Right lobe of liver (tissue), 6 donors: ENCODE data around the gene RFX6. TPM values are rescaled to one million over a fixed set of nuclear protein-coding genes. Genes with fewer than 3 reads are reported as not detected.

Source experiments
- ATAC-seq, 4 donors: fragments of 200-7000 bp; cut with Tn5 transposase; one replicate each; pipeline ENCODE4 v1.9.1; 2020; ENCODE audit warnings: mild to moderate bottlenecking in 4 of 4, moderate library complexity in 4 of 4
- DNase-seq, 3 donors: peaks; one replicate each; pipeline ENCODE4 v3.0.0-alpha.2; 2020
- H3K27ac ChIP-seq, 3 donors: fragments of 200-600 bp; one replicate each; pipeline ENCODE4 v1.8.0; 2022
- H3K27me3 ChIP-seq, 2 donors: fragments of 200-600 bp; one replicate each; pipeline ENCODE4 v1.8.0; 2022
- H3K36me3 ChIP-seq, 4 donors: fragments of 200-600 bp; sonication (generic) in 1 of 4; one replicate each; pipeline versions ENCODE4 v1.5.1 to v1.8.0; 2017 to 2022; ENCODE audit warnings: control low read depth in 1 of 4
- H3K4me1 ChIP-seq, 4 donors: fragments of 200-600 bp; sonication (generic) in 1 of 4; one replicate each; pipeline versions ENCODE4 v1.5.1 to v1.8.0; 2017 to 2022; ENCODE audit warnings: control low read depth in 1 of 4
- H3K4me3 ChIP-seq, 3 donors: fragments of 200-600 bp; one replicate each; pipeline ENCODE4 v1.8.0; 2022
- H3K9me3 ChIP-seq, 4 donors: fragments of 200-600 bp; sonication (generic) in 1 of 4; one replicate each; pipeline versions ENCODE4 v1.5.1 to v1.8.0; 2017 to 2022; ENCODE audit warnings: control low read depth in 1 of 4
- POLR2A ChIP-seq: fragments of 450-650 bp; IDR thresholded peaks from one replicate; pipeline ENCODE4 v1.6.1; 2017; ENCODE audit warnings: antibody characterized with exemption, mild to moderate bottlenecking
- WGBS: methylation state at CpG from one replicate; pipeline ENCODE4 v1.1.6; 2018; ENCODE audit warnings: low coverage, low lambda C conversion rate; ENCODE audit not compliant: insufficient coverage; ENCODE audit errors: missing lambda C conversion rate; 5-methylcytosine and 5-hydroxymethylcytosine counted together
- intact Hi-C, 2 donors: fragments of 100-400 bp; cut with DNase I; formaldehyde crosslinking; loops; one replicate each; pipeline versions ENCODE4 v1.11.2 to v1.14.1; 2022
- total RNA-seq, 6 experiments: library from RNA; depleted of rRNA in 2 of 6; stranded (reverse); fragments of >200 nt in 2 of 6; fragmentation: NEBNext Ultra II Directional in 3 of 6; extraction: Animal tissue kit (Norgen Biotek cat#: 25700) in 3 of 6; gene quantifications; one replicate each; pipeline versions ENCODE4 v1.1.0 to v1.2.4, GENCODE V29; 2016 to 2023
- TF ChIP-seq, protein P1 (sequence below), 4 donors: fragments of 200-600 bp in 3 of 4; fragments of 450-650 bp in 1 of 4; IDR thresholded peaks; one replicate each; pipeline versions ENCODE4 v1.5.1 to v1.8.0; 2016 to 2022; ENCODE audit warnings: antibody characterized with exemption in 4 of 4, mild to moderate bottlenecking in 2 of 4
- donor health status: DM: no; HTN: yes; CAD: no.
- donor health status: DM: no; HTN: no; CAD: no.
- donor health status: DM: no; HTN: no; CAD: no.
- donor health status: DM: no; HTN: yes; CAD: no.
- donor health status: DM: no; HTN: yes; CAD: no.

Gene RFX6
- total RNA-seq, 6 experiments from 2014 or later, result not detected

DNA sequence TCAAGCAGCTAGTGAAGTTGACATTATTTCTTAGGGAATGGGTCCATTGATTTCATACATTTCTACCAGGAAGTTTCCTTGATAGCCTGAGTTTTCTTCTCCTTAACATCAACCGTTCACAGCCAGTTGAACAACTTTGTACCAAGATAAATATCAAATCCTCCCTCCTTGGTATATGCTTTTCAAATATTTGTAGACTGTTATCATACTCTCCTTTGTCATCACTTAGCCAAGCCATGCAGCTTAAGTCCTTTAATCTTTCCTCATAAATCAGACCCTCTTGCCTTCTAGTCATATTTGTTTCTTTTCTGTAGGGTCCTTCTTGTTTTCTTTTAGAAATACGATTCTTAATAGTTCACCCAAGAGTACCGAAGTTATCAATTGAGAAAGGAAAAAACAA, 25.6 kb downstream of the RFX6 start:
- Histone ChIP-seq H3K4me1 (no peaks in the 10 kb centered on the region), H3K36me3 (no peaks in the 10 kb centered on the region), H3K4me3 (no peak overlapping the region), H3K27ac (no peak overlapping the region), H3K27me3 (no peaks in the 10 kb centered on the region), H3K9me3 (no peaks in the 10 kb centered on the region)
- no peak for ATAC-seq
- no peak for DNase-seq
- WGBS, result 55% methylated on average over 3 of the region's 3 CpGs
- intact Hi-C loops, result no loop called here
- TF ChIP-seq POLR2A, result no peak
- TF ChIP-seq, protein P1, sequence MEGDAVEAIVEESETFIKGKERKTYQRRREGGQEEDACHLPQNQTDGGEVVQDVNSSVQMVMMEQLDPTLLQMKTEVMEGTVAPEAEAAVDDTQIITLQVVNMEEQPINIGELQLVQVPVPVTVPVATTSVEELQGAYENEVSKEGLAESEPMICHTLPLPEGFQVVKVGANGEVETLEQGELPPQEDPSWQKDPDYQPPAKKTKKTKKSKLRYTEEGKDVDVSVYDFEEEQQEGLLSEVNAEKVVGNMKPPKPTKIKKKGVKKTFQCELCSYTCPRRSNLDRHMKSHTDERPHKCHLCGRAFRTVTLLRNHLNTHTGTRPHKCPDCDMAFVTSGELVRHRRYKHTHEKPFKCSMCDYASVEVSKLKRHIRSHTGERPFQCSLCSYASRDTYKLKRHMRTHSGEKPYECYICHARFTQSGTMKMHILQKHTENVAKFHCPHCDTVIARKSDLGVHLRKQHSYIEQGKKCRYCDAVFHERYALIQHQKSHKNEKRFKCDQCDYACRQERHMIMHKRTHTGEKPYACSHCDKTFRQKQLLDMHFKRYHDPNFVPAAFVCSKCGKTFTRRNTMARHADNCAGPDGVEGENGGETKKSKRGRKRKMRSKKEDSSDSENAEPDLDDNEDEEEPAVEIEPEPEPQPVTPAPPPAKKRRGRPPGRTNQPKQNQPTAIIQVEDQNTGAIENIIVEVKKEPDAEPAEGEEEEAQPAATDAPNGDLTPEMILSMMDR (IDR thresholded peaks at IDR 0.05), result no peak

DNA sequence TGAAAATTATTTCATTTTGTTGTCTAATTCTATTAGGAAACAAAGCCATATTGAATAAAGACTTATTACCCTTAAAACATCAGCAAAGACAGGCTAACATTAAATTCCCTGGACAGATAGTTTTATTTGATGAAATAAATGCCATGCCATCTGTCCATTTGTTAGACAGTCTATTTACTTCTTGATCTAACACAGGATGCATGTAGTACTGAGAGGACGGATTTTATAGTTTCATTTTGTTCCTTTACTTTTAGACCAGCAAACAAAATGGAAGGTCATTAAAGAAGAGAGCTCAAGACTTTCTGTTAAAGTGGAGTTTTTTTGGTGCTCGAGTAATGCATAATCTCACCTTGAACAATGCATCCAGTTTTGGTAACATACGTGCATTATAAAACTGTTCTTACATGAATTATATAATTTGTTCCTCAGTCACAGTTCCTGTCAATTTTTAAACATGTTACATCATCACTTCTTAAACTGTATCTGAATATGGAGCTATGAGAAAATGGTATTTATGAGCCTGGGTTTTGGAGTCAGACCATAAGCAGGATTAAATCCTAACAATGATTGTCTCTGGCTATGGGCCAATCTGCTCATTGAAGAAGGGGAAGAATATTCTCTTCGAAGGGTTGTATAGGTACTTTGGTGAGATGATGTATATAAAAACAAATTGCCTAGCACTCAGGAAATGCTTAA, 46.0 kb downstream of the RFX6 start:
- DNase-seq (no peak), ATAC-seq (no peak)
- Histone ChIP-seq H3K27ac (no peak overlapping the region), H3K4me3 (no peak overlapping the region), H3K27me3 (no peaks in the 10 kb centered on the region), H3K4me1 (peaks cover 0 to 16% (median 3%) of the 10 kb centered on the region in 4 donors), H3K36me3 (no peaks in the 10 kb centered on the region), H3K9me3 (no peaks in the 10 kb centered on the region)
- intact Hi-C loops, result no loop called here
- TF ChIP-seq, protein P1 (IDR thresholded peaks at IDR 0.05), result no peak
- no peak for TF ChIP-seq POLR2A
- 64% methylated on average over 4 of the region's 4 CpGs for WGBS

DNA sequence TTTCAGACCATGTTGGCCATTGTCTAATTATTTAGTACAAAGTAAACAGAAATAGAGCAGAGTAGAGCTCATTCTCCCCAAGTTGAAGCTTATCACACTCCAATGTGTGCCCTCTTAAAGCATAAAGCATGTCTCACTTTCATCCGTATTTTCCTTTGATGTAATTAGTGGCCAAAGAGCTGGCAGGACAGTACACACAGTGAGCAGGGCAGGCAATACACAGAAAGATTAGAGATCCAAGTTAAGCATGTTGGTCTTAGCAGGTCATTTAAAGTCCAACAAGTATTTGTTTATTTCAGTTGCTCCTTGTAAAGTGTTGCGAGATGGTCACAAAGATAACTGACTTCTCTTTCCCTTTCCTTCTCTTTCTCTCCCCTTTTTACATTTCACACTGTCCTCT, 47.2 kb downstream of the RFX6 start:
- no peak overlapping the region for H3K27ac ChIP-seq
- intact Hi-C loops, result no loop called here
- no peaks in the 10 kb centered on the region for H3K27me3 ChIP-seq
- DNase-seq (no peak), ATAC-seq (peak; percentile 68 to 97 (median 84))
- no peaks in the 10 kb centered on the region for H3K9me3 ChIP-seq
- 40% methylated on average over 2 of the region's 2 CpGs for WGBS
- H3K4me3 ChIP-seq, result no peak overlapping the region
- no peak for TF ChIP-seq POLR2A
- TF ChIP-seq, protein P1 (IDR thresholded peaks at IDR 0.05), result no peak
- no peaks in the 10 kb centered on the region for H3K36me3 ChIP-seq
- peaks cover 0 to 16% (median 3%) of the 10 kb centered on the region in 4 donors for H3K4me1 ChIP-seq

DNA sequence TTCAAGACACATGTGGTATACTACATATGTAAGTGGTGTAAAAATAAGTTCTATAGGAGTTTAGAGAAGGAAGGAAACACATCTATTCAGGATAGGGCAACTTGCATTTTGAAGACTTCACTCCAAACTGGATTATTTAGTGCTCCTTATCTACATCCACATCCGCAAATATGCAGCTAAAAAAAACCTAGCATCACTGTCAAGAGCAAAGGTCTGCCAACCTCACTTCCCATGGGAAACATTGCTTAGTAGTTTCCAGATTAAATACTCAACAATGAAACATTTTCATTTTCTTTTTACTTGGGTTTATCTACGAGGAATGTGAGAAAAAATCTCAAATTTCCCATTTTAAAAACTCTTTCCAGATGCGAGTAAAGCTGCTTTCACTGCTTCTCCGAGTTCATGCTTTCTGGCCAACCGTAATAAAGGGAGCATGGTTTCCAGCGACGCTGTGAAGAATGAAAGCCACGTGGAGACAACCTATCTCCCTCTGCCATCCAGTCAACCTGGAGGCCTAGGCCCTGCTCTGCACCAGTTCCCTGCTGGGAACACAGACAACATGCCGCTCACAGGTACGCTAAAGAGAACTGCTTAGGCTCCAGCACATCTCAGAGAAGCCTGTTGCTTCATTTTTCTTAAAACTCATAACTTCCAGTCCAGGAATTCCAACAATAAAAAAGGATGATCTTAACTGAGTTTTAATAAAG, 48.2 kb downstream of the RFX6 start:
- TF ChIP-seq, protein P1 (IDR thresholded peaks at IDR 0.05), result no peak
- TF ChIP-seq POLR2A, result no peak
- H3K9me3 ChIP-seq, result no peaks in the 10 kb centered on the region
- 52% methylated on average over 9 of the region's 10 CpGs for WGBS
- peak in 3 of 4 donors; percentile 31 to 56 (median 37) for ATAC-seq
- H3K4me1 ChIP-seq, result peaks cover 0 to 16% (median 3%) of the 10 kb centered on the region in 4 donors
- intact Hi-C loops, result no loop called here
- no peaks in the 10 kb centered on the region for H3K36me3 ChIP-seq
- H3K27me3 ChIP-seq, result no peaks in the 10 kb centered on the region
- no peak overlapping the region for H3K4me3 ChIP-seq
- no peak overlapping the region for H3K27ac ChIP-seq
- DNase-seq, result no peak
